A673 (cell line): Measurements from ENCODE around the gene PLXNA1. TPM values are rescaled to one million over a fixed set of nuclear protein-coding genes. Genes with fewer than 3 reads are reported as not detected.
A peak's percentile ranks its signal among the peaks of the same experiment; 100 is the strongest.

Experiments
- BruUV-seq: library from RNA; stranded (reverse); fragments of 400-500 nt; replicated peaks from 2 replicates; lab custom pipeline; 2021; lab: Mats Ljungman, UMichigan
- CTCF ChIA-PET: fragments of 300-600 bp; sonication (Branson Sonifier 250); formaldehyde crosslinking; loops from one replicate; lab custom pipeline; 2022; ENCODE audit warnings: antibody characterized with exemption; lab: Charles Lee
- POLR2A ChIA-PET: fragments of 300-600 bp; sonication (Branson Sonifier 250); formaldehyde crosslinking; loops from one replicate; lab custom pipeline; 2022; ENCODE audit warnings: antibody characterized with exemption; ENCODE audit not compliant: low non-redundant PET; lab: Charles Lee
- DNase-seq: peaks from one replicate; pipeline ENCODE4 v3.0.0-alpha.2; 2015; ENCODE audit warnings: low spot score
- H3K27ac ChIP-seq: fragments of 200-600 bp; sonication (generic); 2 replicates; pipeline ENCODE4 v1.5.1; 2016; ENCODE audit warnings: mixed run types, low read depth, mild to moderate bottlenecking, mixed read lengths, antibody characterized with exemption, low read length; ENCODE audit not compliant: poor library complexity, severe bottlenecking
- H3K27me3 ChIP-seq: fragments of 200-600 bp; sonication (generic); replicated peaks from 2 replicates; pipeline ENCODE4 v1.6.1; 2017; ENCODE audit warnings: mixed run types, low read depth, mild to moderate bottlenecking, mixed read lengths, antibody characterized with exemption, low read length; ENCODE audit not compliant: insufficient read depth, poor library complexity
- H3K36me3 ChIP-seq: fragments of 200-600 bp; sonication (generic); 2 replicates; pipeline ENCODE4 v1.6.1; 2016; ENCODE audit warnings: mixed run types, mild to moderate bottlenecking, mixed read lengths, antibody characterized with exemption, low read length; ENCODE audit not compliant: insufficient read depth, poor library complexity, severe bottlenecking
- H3K4me1 ChIP-seq: fragments of 200-600 bp; sonication (generic); 2 replicates; pipeline ENCODE4 v1.6.1; 2017; ENCODE audit warnings: mixed run types, mild to moderate bottlenecking, mixed read lengths, antibody characterized with exemption, low read length; ENCODE audit not compliant: insufficient read depth, poor library complexity, severe bottlenecking
- H3K4me3 ChIP-seq: fragments of 200-600 bp; sonication (generic); 2 replicates; pipeline ENCODE4 v1.5.1; 2016; ENCODE audit warnings: low read depth, mixed run types, mild to moderate bottlenecking, mixed read lengths, low read length; ENCODE audit not compliant: poor library complexity, severe bottlenecking
- H3K9me3 ChIP-seq: fragments of 200-600 bp; sonication (generic); 2 replicates; pipeline ENCODE4 v1.6.1; 2016; ENCODE audit warnings: mixed run types, low read depth, mild to moderate bottlenecking, mixed read lengths, antibody characterized with exemption, low read length; ENCODE audit not compliant: poor library complexity, severe bottlenecking
- CTCF ChIP-seq: fragments of 300-800, 200-600 bp; sonication (generic); conservative IDR thresholded peaks from 2 replicates; pipeline ENCODE4 v1.5.1; 2017; ENCODE audit warnings: low read depth, mild to moderate bottlenecking, antibody characterized with exemption, low read length, moderate library complexity, mixed read lengths
- EZH2 ChIP-seq: fragments of 200-600 bp; sonication (generic); IDR thresholded peaks from 2 replicates; pipeline ENCODE4 v1.6.1; 2017; ENCODE audit warnings: borderline replicate concordance, low read depth, mild to moderate bottlenecking, mixed read lengths, antibody characterized with exemption, low read length; ENCODE audit not compliant: poor library complexity, severe bottlenecking
- intact Hi-C: fragments of 100-400 bp; cut with micrococcal nuclease; formaldehyde crosslinking; loops from one replicate; pipeline ENCODE4 v1.10.0; 2022; ENCODE audit not compliant: unreplicated experiment
- total RNA-seq: library from RNA; stranded (reverse); gene quantifications from 2 replicates; pipeline ENCODE4 v1.2.3, GENCODE V29; 2021

Gene PLXNA1
- total RNA-seq, 1 experiment from 2014 or later = 33.6 TPM

GRCh38 chr3:126999383-126999782, 16.5 kb downstream of the PLXNA1 start:
- Histone ChIP-seq H3K36me3 (no peaks in the 10 kb centered on the region), H3K9me3 (no peaks in the 10 kb centered on the region), H3K27me3 (no peaks in the 10 kb centered on the region), H3K4me1 (peaks cover 41% of the 10 kb centered on the region), H3K4me3 (no peak overlapping the region), H3K27ac (peak overlapping the region; percentile 37)
- ChIA-PET CTCF (no interaction called here), POLR2A (no interaction called here)
- TF ChIP-seq CTCF (no peak), EZH2 (no peak)
- BruUV-seq = no TSS peak
- intact Hi-C loops = no loop called here
- DNase-seq = no peak

DNA sequence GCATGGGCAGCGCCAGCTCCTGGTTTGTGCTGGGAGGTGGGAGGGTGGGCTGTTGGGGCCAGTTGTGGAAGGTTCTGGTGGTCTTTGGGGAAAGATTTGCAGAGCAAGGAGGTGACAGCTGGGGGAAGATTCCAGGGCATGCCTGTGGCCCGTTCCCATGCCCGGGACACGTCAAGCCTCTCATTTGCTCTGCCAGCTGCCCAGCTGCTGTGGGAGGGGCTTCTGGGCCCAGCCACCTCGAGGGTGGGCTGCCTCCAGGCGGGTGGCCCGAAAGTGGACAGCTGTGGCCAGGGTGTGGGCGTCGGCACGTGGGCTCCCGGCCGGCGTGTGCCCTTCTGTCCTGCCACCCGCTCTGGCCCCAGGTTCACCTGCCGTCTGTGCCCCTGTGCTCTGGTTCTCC, 17.2 kb downstream of the PLXNA1 start:
- intact Hi-C loops = no loop called here
- H3K4me3 ChIP-seq = no peak overlapping the region
- peaks cover 34% of the 10 kb centered on the region for H3K4me1 ChIP-seq
- ChIA-PET CTCF (no interaction called here), POLR2A (no interaction called here)
- no peaks in the 10 kb centered on the region for H3K27me3 ChIP-seq
- TF ChIP-seq EZH2 (no peak), CTCF (no peak)
- BruUV-seq = no TSS peak
- no peaks in the 10 kb centered on the region for H3K36me3 ChIP-seq
- DNase-seq = no peak
- no peaks in the 10 kb centered on the region for H3K9me3 ChIP-seq
- H3K27ac ChIP-seq = no peak overlapping the region

GRCh38 chr3:127000761-127001160, 17.8 kb downstream of the PLXNA1 start:
- H3K36me3 ChIP-seq = no peaks in the 10 kb centered on the region
- DNase-seq = no peak
- H3K9me3 ChIP-seq = no peaks in the 10 kb centered on the region
- intact Hi-C loops = no loop called here
- H3K27ac ChIP-seq = no peak overlapping the region
- no peak overlapping the region for H3K4me3 ChIP-seq
- TF ChIP-seq EZH2 = no peak
- no peak for TF ChIP-seq CTCF
- ChIA-PET CTCF (no interaction called here), POLR2A (no interaction called here)
- H3K4me1 ChIP-seq = peaks cover 27% of the 10 kb centered on the region
- BruUV-seq = no TSS peak
- no peaks in the 10 kb centered on the region for H3K27me3 ChIP-seq
